Measurements from ENCODE around the gene STAB2.

The STAB2 gene

DNA sequence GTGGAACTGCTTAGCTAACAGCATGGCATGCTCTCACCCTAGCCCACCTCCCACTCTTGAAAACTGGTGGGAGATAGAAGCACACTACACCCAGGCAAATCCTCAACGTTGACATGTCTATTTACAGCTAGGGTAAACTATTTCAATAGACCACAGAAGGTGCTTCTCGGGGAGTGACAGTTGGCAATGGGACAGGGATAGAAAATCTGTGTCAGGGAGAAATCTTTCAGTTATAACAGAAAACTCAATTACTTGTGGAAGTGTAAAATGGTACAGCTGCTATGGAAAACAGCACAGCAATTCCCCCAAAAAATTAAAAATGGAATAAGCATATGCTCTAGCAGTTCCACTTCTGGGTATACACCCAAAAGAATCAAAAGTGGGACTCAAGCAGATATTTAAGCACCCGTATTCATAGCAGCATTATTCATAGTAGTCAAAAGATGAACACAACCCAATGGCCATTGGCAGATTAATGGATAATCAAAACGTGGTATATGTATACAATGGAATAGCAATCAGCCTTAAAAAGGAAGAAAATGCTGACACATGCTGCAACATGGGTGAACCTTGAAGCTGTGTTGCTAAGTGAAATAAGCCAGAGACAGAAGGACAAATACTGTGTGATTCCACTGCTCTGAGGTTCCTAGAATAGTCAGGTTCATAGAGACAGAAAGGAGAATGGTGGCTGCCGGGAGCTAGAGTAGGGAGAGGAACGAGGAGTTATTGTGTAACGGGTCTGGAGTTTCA, 92.5 kb downstream of the STAB2 start:
- Histone ChIP-seq H3K27ac (no peak overlapping the region), H3K36me3 (ENCODE audit: insufficient read depth, low read length) (no peaks in the 10 kb centered on the region)

DNA sequence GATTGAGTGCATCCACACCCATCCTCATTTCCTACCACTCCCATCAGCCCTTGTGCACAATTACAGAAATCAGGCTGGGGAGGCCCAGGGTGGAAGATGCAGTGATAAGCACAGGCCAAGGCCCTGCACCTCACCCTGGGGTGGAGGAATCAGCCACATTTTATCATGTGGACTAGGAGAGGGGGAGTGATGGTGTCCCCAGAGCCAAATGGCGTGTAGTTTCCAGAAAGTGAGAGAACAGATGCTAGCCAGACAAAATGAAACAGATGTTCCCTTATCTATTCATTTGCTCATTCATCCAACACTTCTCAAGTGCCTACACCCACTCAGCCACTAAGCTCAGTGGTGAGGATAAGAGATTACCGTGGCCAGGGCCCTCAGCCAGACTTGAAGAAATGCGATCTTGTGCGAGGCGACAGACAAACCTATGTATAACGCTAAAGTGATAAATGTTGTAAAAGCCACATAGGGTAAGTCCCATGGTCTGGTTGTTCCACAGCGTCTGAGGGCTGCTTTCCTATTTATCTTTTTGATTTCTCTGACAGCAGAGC, 93.6 kb downstream of the STAB2 start:
- Histone ChIP-seq H3K36me3 (ENCODE audit: insufficient read depth, low read length) (no peaks in the 10 kb centered on the region), H3K4me3 (no peak overlapping the region), H3K9ac (ENCODE audit: insufficient read length) (no peak overlapping the region), H3K9me3 (ENCODE audit: low read depth, low read length) (no peaks in the 10 kb centered on the region), H3K27ac (no peak overlapping the region)
- TF ChIP-seq FOXP2 (optimal IDR thresholded peaks at IDR 0.05; ENCODE audit: control extremely low read depth, extremely low read length, insufficient read depth) (no peak), POLR2AphosphoS5 (IDR thresholded peaks at IDR 0.05; ENCODE audit: borderline replicate concordance, low read depth, low read length) (no peak), EZH2 (IDR thresholded peaks at IDR 0.05) (no peak)
- no peak for DNase-seq (ENCODE audit: low read depth, low spot score)

More for the DNA sequence above, 92.5 kb downstream of the STAB2 start:
- Histone ChIP-seq H3K4me3 (no peak overlapping the region), H3K9ac (ENCODE audit: insufficient read length) (no peak overlapping the region), H3K9me3 (ENCODE audit: low read depth, low read length) (no peaks in the 10 kb centered on the region)
- no peak for TF ChIP-seq EZH2 (IDR thresholded peaks at IDR 0.05)
- DNase-seq (ENCODE audit: low read depth, low spot score) = no peak

DNA sequence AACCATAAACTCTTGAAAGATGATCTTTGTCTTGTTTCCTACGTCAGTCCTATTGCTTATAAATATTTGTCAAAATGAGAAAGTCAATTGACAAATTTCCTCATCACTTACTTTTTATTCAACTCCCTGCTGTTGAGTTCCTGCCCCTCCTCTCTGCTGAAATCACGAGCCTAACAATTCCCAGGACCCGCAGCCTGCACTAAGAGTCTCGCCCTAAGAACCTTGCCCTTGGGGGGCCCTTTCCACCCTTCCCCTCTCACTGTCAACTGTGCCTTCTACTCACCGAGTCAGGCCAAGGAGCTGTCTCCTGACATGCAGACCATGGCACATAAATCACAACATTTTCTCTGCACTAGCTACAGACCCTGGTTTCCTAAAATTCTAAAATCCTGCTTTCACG, 99.0 kb downstream of the STAB2 start:
- no peak overlapping the region for H3K4me3 ChIP-seq
- H3K9me3 ChIP-seq (ENCODE audit: low read depth, low read length) = no peaks in the 10 kb centered on the region
- no peaks in the 10 kb centered on the region for H3K36me3 ChIP-seq (ENCODE audit: insufficient read depth, low read length)
- H3K9ac ChIP-seq (ENCODE audit: insufficient read length) = no peak overlapping the region
- no peak for TF ChIP-seq EZH2 (IDR thresholded peaks at IDR 0.05)
- TF ChIP-seq FOXP2 (optimal IDR thresholded peaks at IDR 0.05; ENCODE audit: control extremely low read depth, extremely low read length, insufficient read depth) = no peak
- TF ChIP-seq POLR2AphosphoS5 (IDR thresholded peaks at IDR 0.05; ENCODE audit: borderline replicate concordance, low read depth, low read length) = no peak
- H3K27ac ChIP-seq = no peak overlapping the region
- DNase-seq (ENCODE audit: low read depth, low spot score) = no peak

- Histone ChIP-seq H3K9ac (ENCODE audit: insufficient read length) (no peak overlapping the region), H3K27ac (no peak overlapping the region), H3K9me3 (ENCODE audit: low read depth, low read length) (no peaks in the 10 kb centered on the region), H3K36me3 (ENCODE audit: insufficient read depth, low read length) (no peaks in the 10 kb centered on the region), H3K4me3 (no peak overlapping the region)
- TF ChIP-seq FOXP2 (optimal IDR thresholded peaks at IDR 0.05; ENCODE audit: control extremely low read depth, extremely low read length, insufficient read depth) (no peak), EZH2 (IDR thresholded peaks at IDR 0.05) (no peak), POLR2AphosphoS5 (IDR thresholded peaks at IDR 0.05; ENCODE audit: borderline replicate concordance, low read depth, low read length) (no peak)
- DNase-seq (ENCODE audit: low read depth, low spot score) = no peak
Measured at GRCh38 chr12:103687253-103687652, 100.2 kb downstream of the STAB2 start.

GRCh38 chr12:103688376-103689063, 101.4 kb downstream of the STAB2 start:
- Histone ChIP-seq H3K36me3 (ENCODE audit: insufficient read depth, low read length) (no peaks in the 10 kb centered on the region), H3K27ac (no peak overlapping the region), H3K9me3 (ENCODE audit: low read depth, low read length) (no peaks in the 10 kb centered on the region), H3K4me3 (no peak overlapping the region), H3K9ac (ENCODE audit: insufficient read length) (no peak overlapping the region)
- no peak for TF ChIP-seq POLR2AphosphoS5 (IDR thresholded peaks at IDR 0.05; ENCODE audit: borderline replicate concordance, low read depth, low read length)
- no peak for TF ChIP-seq EZH2 (IDR thresholded peaks at IDR 0.05)
- TF ChIP-seq FOXP2 (optimal IDR thresholded peaks at IDR 0.05; ENCODE audit: control extremely low read depth, extremely low read length, insufficient read depth) = no peak
- DNase-seq (ENCODE audit: low read depth, low spot score) = no peak

DNA sequence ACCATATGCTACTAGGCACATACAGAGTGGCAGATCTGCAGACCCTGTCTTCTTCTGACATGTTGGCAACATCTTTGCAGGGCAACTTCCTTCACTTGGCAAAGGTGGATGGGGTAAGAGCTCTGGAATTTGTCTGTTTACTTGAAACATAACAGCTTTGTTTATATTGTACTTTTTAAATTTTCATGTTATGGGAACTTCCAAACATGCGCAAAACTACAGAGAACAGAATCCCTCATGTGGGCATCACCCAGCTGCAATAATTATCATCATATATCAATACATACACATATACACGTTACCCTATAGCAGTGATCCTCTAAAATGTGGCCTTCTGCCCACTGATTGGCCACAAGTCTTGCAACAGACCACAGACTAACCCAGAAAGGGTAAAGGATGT, 103.4 kb downstream of the STAB2 start:
- Histone ChIP-seq H3K4me3 (no peak overlapping the region), H3K9ac (ENCODE audit: insufficient read length) (no peak overlapping the region), H3K9me3 (ENCODE audit: low read depth, low read length) (no peaks in the 10 kb centered on the region), H3K27ac (no peak overlapping the region), H3K36me3 (ENCODE audit: insufficient read depth, low read length) (no peaks in the 10 kb centered on the region)
- DNase-seq (ENCODE audit: low read depth, low spot score) = no peak
- no peak for TF ChIP-seq POLR2AphosphoS5 (IDR thresholded peaks at IDR 0.05; ENCODE audit: borderline replicate concordance, low read depth, low read length)
- no peak for TF ChIP-seq FOXP2 (optimal IDR thresholded peaks at IDR 0.05; ENCODE audit: control extremely low read depth, extremely low read length, insufficient read depth)
- TF ChIP-seq EZH2 (IDR thresholded peaks at IDR 0.05) = no peak

- no peak for DNase-seq (ENCODE audit: low read depth, low spot score)
- Histone ChIP-seq H3K9me3 (ENCODE audit: low read depth, low read length) (no peaks in the 10 kb centered on the region), H3K36me3 (ENCODE audit: insufficient read depth, low read length) (no peaks in the 10 kb centered on the region), H3K4me3 (no peak overlapping the region), H3K27ac (no peak overlapping the region), H3K9ac (ENCODE audit: insufficient read length) (no peak overlapping the region)
- TF ChIP-seq FOXP2 (optimal IDR thresholded peaks at IDR 0.05; ENCODE audit: control extremely low read depth, extremely low read length, insufficient read depth) (no peak), POLR2AphosphoS5 (IDR thresholded peaks at IDR 0.05; ENCODE audit: borderline replicate concordance, low read depth, low read length) (no peak), EZH2 (IDR thresholded peaks at IDR 0.05) (no peak)
Measured at GRCh38 chr12:103691063-103691462, 104.0 kb downstream of the STAB2 start.

GRCh38 chr12:103696101-103696500, 109.0 kb downstream of the STAB2 start:
- Histone ChIP-seq H3K36me3 (ENCODE audit: insufficient read depth, low read length) (no peaks in the 10 kb centered on the region), H3K9ac (ENCODE audit: insufficient read length) (no peak overlapping the region), H3K9me3 (ENCODE audit: low read depth, low read length) (no peaks in the 10 kb centered on the region), H3K4me3 (no peak overlapping the region), H3K27ac (no peak overlapping the region)
- DNase-seq (ENCODE audit: low read depth, low spot score) = no peak
- no peak for TF ChIP-seq POLR2AphosphoS5 (IDR thresholded peaks at IDR 0.05; ENCODE audit: borderline replicate concordance, low read depth, low read length)
- no peak for TF ChIP-seq FOXP2 (optimal IDR thresholded peaks at IDR 0.05; ENCODE audit: control extremely low read depth, extremely low read length, insufficient read depth)
- no peak for TF ChIP-seq EZH2 (IDR thresholded peaks at IDR 0.05)
